Stimulated activated CD8-positive, alpha-beta memory T cell treated with anti-CD3 and anti-CD28 coated beads, Interleukin-7, amount 100 ng/mL, for 48 hours (primary cell): ENCODE measurements around the gene EPB41L2.
"Not testable (repeated sequence)": the region's sequence is repeated elsewhere in the genome, so short reads cannot be mapped to it uniquely, and the experiment has no call there.

Experiments
- DNase-seq, 2 donors: peaks; one replicate each; pipeline ENCODE4 v3.0.0-alpha.2; 2020; ENCODE audit warnings: low read depth in 1 of 2; ENCODE audit errors: extremely low read depth in 1 of 2

EPB41L2 gene

GRCh38 chr6:131037194-131037897 is 25.7 kb downstream of the EPB41L2 start:
- no peak for DNase-seq

GRCh38 chr6:131036601-131037000 is 26.4 kb downstream of the EPB41L2 start:
- DNase-seq = no peak

DNA sequence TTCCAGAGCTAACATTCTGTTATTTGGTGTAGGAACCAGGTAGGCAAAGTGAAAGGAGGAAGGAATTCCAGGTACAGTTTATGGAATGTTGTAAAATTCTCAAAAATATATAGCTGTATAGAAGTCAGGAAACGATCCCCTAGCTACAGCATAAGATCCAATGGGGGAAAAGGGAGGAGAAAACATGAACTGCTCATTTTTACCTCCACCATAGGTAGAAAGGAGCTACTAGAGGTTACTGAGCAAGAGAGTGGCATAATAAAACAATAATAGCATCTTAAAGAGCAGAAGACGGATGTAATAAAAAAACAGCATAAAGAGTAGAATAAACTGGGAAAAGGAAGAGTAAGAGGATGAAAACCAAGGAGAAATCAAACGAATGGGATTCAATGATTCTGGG is 26.9 kb downstream of the EPB41L2 start:
- no peak for DNase-seq

DNA sequence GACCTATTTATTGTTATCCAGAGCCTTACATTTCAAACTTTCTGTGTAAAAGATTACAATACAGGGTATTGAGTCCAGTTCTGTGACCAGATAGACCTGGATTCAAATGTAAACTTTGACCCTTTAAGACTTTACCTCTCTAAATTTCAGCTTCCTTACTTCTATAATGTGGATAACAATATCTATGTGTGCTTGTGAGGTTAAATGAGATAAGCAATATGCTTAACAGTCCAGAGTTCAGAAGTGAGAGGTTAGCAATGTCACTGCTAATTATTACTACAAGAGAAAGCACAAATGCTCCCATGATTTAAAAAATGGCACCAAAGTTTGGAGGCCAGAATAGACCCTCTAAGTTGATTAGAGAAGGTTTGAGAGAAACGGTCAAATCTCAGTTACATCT is 27.5 kb downstream of the EPB41L2 start:
- DNase-seq = no peak

GRCh38 chr6:131033631-131034030 is 29.4 kb downstream of the EPB41L2 start:
- DNase-seq = no peak

DNA sequence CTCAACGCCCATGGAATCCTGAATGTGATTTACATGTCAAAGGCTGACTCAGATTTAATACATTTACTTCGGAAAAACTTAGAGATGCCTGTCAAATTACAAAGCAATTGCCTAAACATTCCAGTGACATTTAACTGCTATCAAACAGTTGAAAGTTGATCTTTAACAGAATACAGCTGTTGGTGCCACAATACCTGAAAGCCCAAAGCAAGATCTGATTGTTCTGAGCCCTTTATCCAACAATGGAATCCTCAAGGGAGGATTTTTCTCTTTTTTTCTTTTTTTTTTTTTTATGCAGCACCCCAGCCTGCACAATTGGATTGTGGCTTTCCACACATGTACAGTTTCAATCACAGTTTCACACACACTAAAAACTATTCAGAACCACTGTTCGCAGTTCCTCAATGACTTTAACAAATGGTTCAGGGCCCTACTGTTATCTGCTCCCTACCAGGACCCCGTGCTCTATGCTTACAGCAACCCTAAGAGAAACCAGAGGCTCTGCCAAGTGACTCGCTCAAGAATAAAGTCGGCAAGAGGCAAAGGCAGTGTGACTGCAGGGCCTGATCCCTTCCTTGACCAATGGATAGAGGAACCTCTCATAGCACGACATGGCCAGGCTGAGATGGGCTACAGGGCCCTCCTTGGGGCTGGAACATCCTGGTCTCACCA is 33.3 kb downstream of the EPB41L2 start:
- DNase-seq = no peak

DNA sequence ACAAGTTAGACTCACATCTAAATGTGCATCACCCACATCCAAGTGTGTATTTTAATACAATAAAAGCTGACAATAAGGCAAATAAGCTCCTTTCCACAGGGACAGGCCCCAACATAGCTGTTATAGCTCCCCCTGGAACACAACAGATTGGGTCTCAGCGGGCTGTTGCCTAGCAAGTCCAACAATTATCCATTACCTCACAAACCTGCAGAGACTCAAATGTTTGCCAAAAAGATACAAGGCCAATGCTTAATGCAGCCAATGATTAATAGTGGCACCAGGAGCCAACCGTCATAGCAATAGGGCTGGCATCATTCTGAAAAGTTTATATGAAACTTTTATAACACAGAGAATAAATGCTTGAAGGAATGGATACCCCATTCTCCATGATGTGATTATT is 35.7 kb downstream of the EPB41L2 start:
- DNase-seq = no peak

DNA sequence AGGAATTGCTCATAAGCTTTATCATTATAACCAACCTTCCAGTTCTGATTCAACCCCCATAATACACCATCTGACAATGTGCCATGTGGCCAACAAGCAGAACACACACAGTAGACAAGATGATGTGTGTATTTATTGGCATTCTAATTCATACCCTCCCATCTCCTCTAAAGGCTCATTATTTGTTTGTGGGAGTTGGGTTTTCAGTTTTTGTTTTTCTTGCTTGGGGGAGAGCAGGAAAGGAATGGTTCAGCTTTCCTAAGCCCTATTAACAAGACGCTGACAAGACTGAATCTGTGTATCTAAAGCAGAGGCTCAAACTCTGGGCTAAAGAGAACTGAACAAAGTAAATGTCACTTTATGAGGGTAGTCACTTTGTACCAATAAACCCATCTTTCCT is 36.8 kb downstream of the EPB41L2 start:
- DNase-seq = no peak

DNA sequence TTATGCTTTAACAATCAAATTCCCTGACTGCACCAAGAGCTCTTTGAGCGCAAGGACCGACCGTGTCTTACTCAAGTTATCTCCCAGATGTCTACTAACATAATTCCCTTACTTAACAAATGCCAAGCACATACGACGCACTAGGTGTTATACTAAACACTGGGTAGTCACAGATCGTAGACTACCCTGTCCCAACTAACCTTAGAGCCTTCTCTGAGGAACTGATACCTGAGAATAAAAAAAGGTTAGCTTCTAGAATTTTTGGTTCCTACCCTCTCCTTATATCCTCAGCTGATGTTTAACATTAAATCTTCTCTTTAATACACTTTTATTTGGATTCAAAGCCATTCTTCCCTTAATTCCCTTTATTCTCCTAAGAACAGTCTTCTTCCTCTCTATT is 38.5 kb downstream of the EPB41L2 start:
- DNase-seq = no peak

DNA sequence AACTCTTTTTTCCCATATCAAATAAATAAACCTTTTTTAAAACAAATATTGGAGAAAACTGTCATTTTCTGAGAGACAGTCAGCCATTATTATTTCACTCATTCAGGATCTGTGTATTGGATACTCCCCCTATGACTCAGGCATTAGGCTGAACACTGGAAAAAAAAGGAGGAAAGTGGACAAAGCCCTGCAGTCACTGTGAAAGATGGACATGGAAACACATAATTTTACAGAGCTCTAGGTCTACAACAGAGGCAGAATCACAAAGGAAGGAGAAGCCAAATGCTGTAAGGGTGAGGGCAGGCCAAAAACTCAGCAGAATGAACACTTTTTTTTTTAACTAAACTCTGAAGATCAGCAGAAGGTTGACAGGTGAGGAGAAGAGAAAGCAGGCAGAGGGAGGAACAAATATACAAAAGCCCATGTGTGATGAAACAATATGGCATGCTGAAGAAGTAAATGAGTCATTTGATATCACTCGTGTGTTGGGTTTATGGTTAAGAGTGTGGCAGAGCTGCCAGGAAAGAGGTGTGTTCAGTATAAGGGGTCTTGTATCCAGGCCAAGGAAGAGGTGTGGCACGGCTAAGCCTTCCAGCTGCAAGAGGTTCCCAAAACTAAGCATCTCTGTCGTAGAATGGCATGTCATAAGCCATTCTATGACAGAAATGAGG is 39.1 kb downstream of the EPB41L2 start:
- no peak for DNase-seq

DNA sequence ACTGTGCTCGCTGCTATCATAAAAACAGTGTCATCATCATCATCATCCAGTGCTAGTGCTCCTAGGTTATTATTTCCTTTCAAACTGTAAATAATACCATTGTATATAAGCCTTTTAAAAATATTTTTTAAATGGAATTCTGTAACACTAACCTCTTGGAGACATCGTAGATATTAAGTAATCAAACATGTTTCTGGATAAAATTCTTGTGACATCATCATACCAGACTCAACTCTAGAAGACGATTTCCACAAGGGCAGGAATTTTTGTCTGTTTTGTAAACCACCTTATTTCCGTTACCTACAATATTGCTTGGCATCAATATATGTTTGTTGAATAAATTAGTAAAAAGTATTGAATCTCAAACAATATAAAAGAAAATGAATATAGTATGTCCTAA is 40.4 kb downstream of the EPB41L2 start:
- DNase-seq = no peak

DNA sequence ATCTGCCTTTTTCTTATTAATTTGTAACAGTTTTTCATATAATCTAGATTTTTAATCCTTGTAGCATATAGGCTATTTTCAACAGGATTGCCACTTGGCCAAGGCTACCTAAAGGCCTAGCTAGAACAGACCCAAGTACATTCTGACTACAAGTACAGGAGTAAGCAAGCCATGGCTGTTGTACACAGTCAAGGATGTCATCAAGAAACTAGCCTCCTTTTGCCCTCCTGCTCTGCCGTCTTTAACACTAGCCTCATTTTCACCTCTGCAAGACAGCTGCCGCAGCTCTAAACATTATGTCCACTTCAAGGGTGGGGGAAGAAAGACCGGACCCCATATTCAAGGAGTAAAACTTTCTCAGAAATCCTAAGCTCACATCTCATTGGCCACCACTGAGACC is 45.1 kb downstream of the EPB41L2 start:
- DNase-seq = no peak

GRCh38 chr6:131015630-131016263 is 47.3 kb downstream of the EPB41L2 start:
- no peak for DNase-seq

DNA sequence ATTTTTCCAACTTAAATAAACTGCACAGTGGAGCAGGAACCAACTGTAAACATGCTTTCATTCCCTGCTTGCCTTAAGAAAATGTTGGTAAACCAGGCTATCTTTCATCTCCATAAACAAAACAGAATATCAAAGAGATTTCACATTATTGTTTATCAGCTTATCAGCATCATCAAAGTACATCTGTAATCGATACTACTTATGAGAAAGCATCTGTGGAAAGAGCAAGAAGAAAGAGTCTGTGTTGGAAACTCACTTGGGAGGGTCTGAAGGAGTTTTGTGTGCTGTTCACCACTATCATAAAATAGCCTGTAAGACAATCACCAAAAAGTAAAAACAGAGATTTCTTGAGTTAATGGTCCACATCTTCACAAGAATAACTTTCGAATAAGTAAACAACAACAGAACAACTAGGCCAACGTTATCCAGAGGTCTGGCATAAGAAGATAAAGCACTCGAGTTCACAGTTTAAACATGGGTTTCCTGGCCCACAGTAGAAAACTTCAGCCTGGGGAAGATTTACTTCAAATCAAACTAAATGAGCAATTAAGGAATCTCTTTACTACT is 47.9 kb downstream of the EPB41L2 start:
- no peak for DNase-seq

DNA sequence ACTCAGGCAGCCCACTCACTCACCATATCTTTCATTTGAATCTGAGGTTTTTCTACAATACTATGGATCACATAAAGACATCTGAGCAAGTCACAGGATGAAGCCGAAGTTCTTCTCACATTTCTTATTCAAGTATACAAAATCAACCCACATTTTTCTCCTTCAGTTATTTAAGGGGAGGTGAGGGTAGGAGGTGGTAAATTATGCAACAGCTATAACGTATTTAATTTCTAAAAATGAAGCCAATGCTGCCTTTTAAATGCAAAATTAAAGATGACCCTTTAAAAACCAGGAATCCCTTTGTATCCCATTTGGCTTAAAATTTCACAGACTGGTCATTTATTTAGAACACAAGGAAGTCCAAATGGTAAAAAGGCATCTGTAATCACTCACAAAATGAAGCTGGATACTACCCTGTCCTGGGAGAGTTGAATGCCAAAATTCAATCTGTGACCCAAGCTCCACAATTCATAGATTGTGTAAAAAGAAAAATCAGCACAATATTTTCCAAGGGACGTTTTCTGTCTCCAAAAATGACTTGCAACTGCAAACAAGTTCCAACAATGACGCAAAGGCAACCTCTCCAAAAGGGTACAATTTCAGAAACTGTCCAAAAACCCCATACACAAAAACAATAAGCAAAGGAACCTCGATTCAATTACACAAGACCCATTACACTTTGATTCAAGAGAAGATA is 48.8 kb downstream of the EPB41L2 start:
- no peak for DNase-seq

GRCh38 chr6:131013495-131013894 is 49.5 kb downstream of the EPB41L2 start:
- no peak for DNase-seq

DNA sequence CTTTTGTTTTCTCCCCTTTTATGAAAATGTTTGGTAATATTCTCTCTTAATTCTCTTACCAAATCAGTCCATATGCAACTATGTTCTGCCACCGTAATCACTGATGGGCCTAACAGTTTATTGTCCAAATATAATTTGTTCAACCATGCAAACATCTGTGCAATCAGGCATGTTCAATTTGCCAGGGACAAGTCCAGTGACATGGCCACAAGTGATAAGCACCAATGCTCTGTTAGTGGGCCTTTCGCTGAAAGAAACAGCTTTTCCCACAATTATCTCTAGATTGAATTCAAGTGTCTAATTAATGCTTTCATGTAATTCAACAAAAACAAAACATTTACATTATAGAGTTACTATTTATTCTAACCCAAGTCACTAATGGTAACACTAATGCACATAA is 53.3 kb downstream of the EPB41L2 start:
- no peak for DNase-seq

DNA sequence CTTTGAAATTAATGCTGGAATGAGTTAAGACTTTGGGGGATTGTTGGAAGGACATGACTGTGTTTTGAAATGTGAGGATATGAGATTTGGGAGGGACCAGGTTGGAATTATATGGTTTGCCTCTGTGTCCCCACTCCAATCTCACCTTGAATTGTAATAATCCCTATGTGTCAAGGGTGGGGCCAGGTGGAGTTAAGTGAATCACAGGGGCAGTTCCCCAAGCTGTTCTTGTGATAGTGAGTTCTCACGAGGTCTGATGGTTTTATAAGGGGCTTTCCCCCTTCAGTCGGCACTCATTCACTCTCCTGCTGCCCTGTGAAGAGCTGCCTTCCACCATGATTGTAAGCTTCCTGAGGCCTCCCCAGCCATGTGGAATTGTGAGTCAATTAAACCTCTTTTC is 54.1 kb downstream of the EPB41L2 start:
- not testable (repeated sequence) for DNase-seq

- DNase-seq = not testable (repeated sequence)
These were observed 55.1 kb downstream of the EPB41L2 start for GRCh38 chr6:131007964-131008363.

- DNase-seq = no peak
These were observed 55.8 kb downstream of the EPB41L2 start for GRCh38 chr6:131007286-131007685.
